HG02840 (cell line): ENCODE measurements around the gene SRPK2.

ENCODE experiments used
- ATAC-seq: cut with Tn5 transposase; IDR thresholded peaks from one replicate; pipeline ENCODE4 v1.9.1; 2021; ENCODE audit warnings: mild to moderate bottlenecking, moderate library complexity, moderate number of reproducible peaks; ENCODE audit not compliant: unreplicated experiment, low FRiP score

SRPK2 gene

GRCh38 chr7:105153531-105153930 lies 235.2 kb downstream of the SRPK2 start:
- no peak for ATAC-seq

GRCh38 chr7:105151152-105151551 lies 237.6 kb downstream of the SRPK2 start:
- no peak for ATAC-seq

GRCh38 chr7:105149827-105150226 lies 238.9 kb downstream of the SRPK2 start:
- no peak for ATAC-seq

- no peak for ATAC-seq
Observed at GRCh38 chr7:105141068-105141467, 247.7 kb downstream of the SRPK2 start.

GRCh38 chr7:105139381-105139780 lies 249.3 kb downstream of the SRPK2 start:
- ATAC-seq = no peak

GRCh38 chr7:105137898-105138297 lies 250.8 kb downstream of the SRPK2 start:
- no peak for ATAC-seq

GRCh38 chr7:105136221-105136620 lies 252.5 kb downstream of the SRPK2 start:
- ATAC-seq = no peak

GRCh38 chr7:105133986-105134655 lies 254.6 kb downstream of the SRPK2 start:
- ATAC-seq = no peak

GRCh38 chr7:105133358-105133757 lies 255.4 kb downstream of the SRPK2 start:
- no peak for ATAC-seq

GRCh38 chr7:105132835-105133234 lies 255.9 kb downstream of the SRPK2 start:
- ATAC-seq = no peak

- ATAC-seq = no peak
Observed at GRCh38 chr7:105132335-105132734, 256.4 kb downstream of the SRPK2 start.

GRCh38 chr7:105131890-105132289 lies 256.8 kb downstream of the SRPK2 start:
- ATAC-seq = no peak

- no peak for ATAC-seq
Observed at GRCh38 chr7:105131033-105131656, 257.6 kb downstream of the SRPK2 start.

GRCh38 chr7:105130580-105130979 lies 258.1 kb downstream of the SRPK2 start:
- no peak for ATAC-seq

GRCh38 chr7:105130048-105130447 lies 258.7 kb downstream of the SRPK2 start:
- ATAC-seq = no peak

- ATAC-seq = no peak
Observed at GRCh38 chr7:105127179-105127578, 261.5 kb downstream of the SRPK2 start.

- no peak for ATAC-seq
Observed at GRCh38 chr7:105126436-105126975, 262.2 kb downstream of the SRPK2 start.

GRCh38 chr7:105125745-105126144 lies 263.0 kb downstream of the SRPK2 start:
- no peak for ATAC-seq

GRCh38 chr7:105122619-105123018 lies 266.1 kb downstream of the SRPK2 start:
- ATAC-seq = no peak

- ATAC-seq = no peak
Observed at GRCh38 chr7:105118612-105119600, 269.8 kb downstream of the SRPK2 start.
